RWPE1 (cell line): Measurements from ENCODE around the gene THEM4.
A peak's percentile ranks its signal among the peaks of the same experiment; 100 is the strongest.
"Not testable (repeated sequence)": the region's sequence is repeated elsewhere in the genome, so short reads cannot be mapped to it uniquely, and the experiment has no call there.

ENCODE experiments used
- CTCF ChIA-PET: fragments of 350-600 bp; sonication (Branson Sonifier 250); formaldehyde crosslinking; extraction: SDS; loops from one replicate; lab custom pipeline; 2021; lab: Yijun Ruan, JAX
- POLR2A ChIA-PET: fragments of 400-600 bp; formaldehyde crosslinking; extraction: SDS; loops from one replicate; lab custom pipeline; 2020; ENCODE audit warnings: antibody characterized with exemption; ENCODE audit not compliant: low non-redundant PET; lab: Yijun Ruan, JAX
- DNase-seq: peaks from one replicate; pipeline ENCODE4 v3.0.0; 2012; ENCODE audit warnings: low spot score
- H3K27ac ChIP-seq: fragments of 450-650 bp; 2 replicates; pipeline ENCODE4 v1.5.1; 2017
- TF ChIP-seq, protein P1 (sequence below): fragments of 450-650 bp; conservative IDR thresholded peaks from 2 replicates; pipeline ENCODE4 v1.5.1; 2017; ENCODE audit warnings: low read depth, mild to moderate bottlenecking

THEM4 gene

DNA sequence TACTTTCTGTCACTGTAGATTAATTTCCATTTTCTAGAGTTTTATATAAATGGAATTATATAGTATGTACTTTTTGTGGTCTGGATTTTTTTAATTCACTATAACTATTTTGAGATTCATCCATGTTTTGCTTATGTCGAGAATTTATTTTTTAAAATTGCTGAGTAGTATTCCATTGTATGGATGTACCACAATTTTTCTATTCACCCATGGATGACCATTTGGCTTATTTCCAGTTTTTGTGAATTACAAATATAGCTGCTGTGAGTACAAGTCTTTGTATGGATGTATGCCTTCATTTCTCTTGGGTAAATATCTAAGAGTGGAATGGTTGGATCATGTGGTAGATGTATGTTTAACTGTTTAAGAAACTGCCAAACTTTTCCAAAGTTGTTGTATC is 3.7 kb upstream of the THEM4 start:
- ChIA-PET POLR2A (no interaction called here), CTCF (no interaction called here)
- H3K27ac ChIP-seq, result no peak overlapping the region
- DNase-seq, result no peak
- TF ChIP-seq, protein P1, sequence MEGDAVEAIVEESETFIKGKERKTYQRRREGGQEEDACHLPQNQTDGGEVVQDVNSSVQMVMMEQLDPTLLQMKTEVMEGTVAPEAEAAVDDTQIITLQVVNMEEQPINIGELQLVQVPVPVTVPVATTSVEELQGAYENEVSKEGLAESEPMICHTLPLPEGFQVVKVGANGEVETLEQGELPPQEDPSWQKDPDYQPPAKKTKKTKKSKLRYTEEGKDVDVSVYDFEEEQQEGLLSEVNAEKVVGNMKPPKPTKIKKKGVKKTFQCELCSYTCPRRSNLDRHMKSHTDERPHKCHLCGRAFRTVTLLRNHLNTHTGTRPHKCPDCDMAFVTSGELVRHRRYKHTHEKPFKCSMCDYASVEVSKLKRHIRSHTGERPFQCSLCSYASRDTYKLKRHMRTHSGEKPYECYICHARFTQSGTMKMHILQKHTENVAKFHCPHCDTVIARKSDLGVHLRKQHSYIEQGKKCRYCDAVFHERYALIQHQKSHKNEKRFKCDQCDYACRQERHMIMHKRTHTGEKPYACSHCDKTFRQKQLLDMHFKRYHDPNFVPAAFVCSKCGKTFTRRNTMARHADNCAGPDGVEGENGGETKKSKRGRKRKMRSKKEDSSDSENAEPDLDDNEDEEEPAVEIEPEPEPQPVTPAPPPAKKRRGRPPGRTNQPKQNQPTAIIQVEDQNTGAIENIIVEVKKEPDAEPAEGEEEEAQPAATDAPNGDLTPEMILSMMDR, result no peak

DNA sequence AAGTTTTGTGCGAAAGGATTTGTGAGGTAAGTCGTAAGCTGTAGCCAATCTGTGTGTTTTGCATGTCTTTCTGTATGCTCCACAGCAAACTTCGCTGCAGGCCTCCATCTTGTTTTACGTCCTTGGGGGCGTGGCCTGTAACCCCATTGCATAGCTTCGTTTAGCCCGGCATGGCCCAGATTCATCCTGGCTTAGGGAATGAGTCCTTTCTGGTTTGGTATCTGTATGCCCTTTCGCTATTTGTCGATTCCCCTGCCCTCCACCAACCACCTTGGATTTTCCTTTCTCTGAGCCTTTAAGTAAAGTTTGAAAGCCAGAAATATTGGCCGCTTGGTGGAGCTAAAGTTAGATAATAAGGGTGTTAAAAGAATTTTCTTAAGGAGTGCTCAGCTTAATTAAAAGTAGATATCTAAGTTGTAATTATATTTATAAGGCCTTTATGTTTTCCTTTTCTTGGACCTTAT is 1.1 kb downstream of the THEM4 start:
- POLR2A ChIA-PET, result no interaction called here
- CTCF ChIA-PET, result interaction anchor here (0.6 to 1.3 kb wide), 2 partner anchors 13 to 84 kb away, joined by 3 to 6 read pairs; no protein-coding TSS in a partner anchor
- no peak for DNase-seq
- TF ChIP-seq, protein P1, result peak; percentile 27
- peak overlapping the region; percentile 29; the same call in 1 of the 2 replicates for H3K27ac ChIP-seq

DNA sequence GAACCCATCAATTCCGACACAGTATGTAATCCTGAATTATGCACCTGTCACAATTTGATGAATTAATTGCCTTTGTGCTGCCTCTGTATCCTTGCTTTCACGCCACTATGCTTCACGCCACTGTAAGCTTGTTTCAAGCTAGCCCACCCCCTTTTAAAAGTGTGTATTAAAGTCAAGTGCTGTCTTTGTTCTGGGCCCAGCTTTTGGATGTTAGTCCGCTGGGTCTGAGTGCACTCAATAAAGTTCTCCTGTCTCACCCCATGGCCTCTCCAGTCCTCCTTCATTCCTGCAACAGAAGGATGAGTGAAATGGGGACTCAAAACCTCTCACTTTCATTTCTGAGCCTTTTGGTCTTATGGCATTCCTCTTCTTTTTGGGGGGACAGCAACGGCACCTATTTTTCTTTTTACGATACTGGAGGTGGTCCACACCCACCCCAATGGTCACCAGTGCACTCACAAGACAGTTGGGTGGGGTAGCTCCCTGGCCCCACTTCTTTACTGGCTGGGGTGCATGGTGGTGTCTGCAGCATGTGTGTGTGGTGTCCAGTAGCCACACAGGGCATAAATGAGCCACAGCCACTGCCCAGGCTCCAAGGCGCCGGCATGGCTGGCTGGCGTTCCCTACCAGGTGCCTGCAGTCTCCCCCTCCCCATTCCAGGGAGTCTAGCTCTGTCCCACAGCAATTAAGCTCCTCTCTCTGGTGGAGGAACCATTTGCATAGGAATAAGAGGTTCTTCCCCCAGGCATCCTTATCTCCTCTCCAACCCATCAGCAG is 1.8 kb downstream of the THEM4 start:
- POLR2A ChIA-PET, result no interaction called here
- CTCF ChIA-PET, result interaction anchor here (0.6 kb wide), 2 partner anchors 85 to 86 kb away, joined by 3 read pairs; partner anchors contain the start of gene S100A10
- no peak for DNase-seq
- H3K27ac ChIP-seq, result peak overlapping the region; percentile 29; the same call in 1 of the 2 replicates
- TF ChIP-seq, protein P1, result no peak

DNA sequence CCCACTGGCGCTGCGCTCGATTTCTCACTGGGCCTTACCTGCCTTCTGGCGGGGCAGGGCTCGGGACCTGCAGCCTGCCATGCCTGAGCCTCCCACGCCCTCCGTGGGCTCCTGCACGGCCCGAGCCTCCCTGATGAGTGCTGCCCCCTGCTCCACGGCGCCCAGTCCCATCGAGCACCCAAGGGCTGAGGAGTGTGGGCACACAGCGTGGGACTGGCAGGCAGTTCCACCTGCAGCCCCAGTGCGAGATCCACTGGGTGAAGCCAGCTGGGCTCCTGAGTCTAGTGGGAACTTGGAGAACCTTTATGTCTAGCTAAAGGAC is 3.0 kb downstream of the THEM4 start:
- H3K27ac ChIP-seq, result peak overlapping the region; percentile 49
- CTCF ChIA-PET, DNase-seq, POLR2A ChIA-PET: not testable (repeated sequence)

DNA sequence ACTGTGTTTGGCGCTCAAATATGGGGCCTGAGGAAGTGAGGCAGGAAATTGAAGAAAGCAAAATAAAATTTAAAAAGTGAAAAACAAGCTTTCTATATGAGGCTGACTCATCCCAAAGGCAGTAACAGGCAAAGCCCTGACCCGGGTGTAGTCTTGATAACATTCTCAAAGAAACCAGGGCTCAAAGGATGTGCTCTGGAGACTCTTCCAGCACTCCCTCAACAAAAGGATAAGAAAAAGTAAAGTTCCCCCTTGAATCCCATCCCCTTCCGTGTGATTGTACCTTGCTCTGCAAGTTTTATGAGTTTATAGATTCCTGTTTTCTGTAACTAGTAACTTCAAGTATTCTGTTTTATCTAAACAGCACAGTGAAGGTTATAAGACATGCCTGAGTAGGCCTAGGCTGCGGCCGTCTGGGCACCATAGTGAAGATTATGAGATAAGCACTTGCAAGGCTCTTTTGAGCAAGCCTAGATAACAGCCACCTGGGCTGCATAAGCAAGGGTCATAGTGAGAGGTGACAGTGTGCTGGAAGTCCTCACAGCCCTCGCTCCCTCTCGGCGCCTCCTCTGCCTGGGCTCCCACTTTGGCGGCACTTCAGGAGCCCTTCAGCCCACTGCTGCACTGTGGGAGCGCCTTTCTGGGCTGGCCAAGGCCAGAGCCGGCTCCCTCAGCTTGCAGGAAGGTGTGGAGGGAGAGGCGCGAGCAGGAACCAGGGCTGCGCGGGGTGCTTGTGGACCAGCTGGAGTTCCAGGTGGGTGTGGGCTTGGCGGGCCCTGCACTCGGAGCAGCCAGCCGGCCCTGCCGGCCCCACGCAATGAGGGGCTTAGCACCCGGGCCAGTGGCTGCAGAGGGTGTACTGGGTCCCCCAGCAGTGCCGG is 3.6 kb downstream of the THEM4 start:
- H3K27ac ChIP-seq, result peak overlapping the region; percentile 49
- POLR2A ChIA-PET, DNase-seq: not testable (repeated sequence)
- CTCF ChIA-PET, result interaction anchor here (0.6 kb wide), 1 partner anchor 29 kb away, joined by 4 read pairs; no protein-coding TSS in a partner anchor

DNA sequence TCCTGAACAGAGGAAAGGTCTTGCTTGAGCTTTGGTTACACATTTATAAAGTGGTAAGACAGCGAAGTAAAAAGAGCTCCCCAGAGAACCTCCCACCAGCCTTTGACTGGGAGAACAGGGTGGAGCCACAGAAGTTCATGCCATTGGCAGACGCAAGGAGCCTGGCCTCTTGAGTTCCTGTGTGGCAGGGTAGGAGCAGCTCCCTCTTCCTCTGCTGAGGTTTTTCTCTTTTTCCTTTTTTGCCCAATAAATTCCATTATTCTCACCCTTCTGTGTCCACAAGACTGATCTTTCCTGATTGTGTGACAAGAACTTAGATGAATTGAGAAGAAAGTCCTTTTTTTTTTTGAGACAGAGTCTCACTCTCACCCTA is 4.3 kb downstream of the THEM4 start:
- CTCF ChIA-PET, result interaction anchor here (0.6 kb wide), 1 partner anchor 28 kb away, joined by 4 read pairs; no protein-coding TSS in a partner anchor
- H3K27ac ChIP-seq, result peak overlapping the region; percentile 45; the same call in 1 of the 2 replicates
- no peak for DNase-seq
- POLR2A ChIA-PET, result interaction anchor here (0.6 kb wide), 1 partner anchor 144 kb away, joined by 7 read pairs; no protein-coding TSS in a partner anchor
- TF ChIP-seq, protein P1, result no peak

DNA sequence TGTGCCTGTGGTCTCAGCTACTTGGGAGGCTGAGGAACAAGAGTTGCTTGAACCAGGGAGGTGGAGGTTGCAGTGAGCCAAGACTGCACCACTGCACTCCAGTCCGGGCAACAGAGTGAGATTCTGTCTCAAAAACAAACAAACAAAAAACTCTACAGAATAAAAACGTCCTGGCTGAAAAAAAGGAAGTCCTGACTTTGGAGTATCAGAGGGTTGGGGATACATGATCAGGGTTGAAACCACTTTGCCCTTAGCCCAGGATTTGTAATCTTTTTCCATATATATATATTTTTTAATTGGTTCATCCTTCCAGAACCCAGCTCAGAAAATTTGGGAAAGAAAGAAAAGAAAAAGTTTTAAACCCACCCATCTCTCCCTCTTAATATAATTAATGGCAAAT is 6.5 kb downstream of the THEM4 start:
- no peak for DNase-seq
- CTCF ChIA-PET, result interaction anchor here (0.6 to 1.1 kb wide), 2 partner anchors 15 to 272 kb away, joined by 3 read pairs; no protein-coding TSS in a partner anchor
- POLR2A ChIA-PET, result no interaction called here
- H3K27ac ChIP-seq, result no peak overlapping the region
- TF ChIP-seq, protein P1, result no peak

DNA sequence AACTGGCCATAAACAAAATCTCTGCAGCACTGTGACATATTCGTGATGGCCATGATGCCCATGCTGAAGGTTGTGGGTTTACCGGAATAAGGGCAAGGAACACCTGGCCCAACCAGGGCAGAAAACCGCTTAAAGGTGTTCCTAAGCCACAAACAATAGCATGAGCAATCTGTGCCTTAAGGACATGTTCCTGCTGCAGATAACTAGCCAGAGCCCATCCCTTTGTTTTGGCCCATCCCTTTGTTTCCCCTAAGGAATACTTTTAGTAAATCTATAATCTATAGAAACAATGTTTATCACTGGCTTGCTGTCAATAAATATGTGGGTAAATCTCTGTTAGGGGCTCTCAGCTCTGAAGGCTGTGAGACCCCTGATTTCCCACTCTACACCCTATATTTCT is 8.5 kb downstream of the THEM4 start:
- DNase-seq, POLR2A ChIA-PET, CTCF ChIA-PET, H3K27ac ChIP-seq: not testable (repeated sequence)
